Mucosa of stomach (tissue), 1 donor: Measurements from ENCODE around the gene LRMDA.

Experiments used
- H3K27me3 ChIP-seq: one replicate; pipeline ENCODE4 v1.7.0; 2013; ENCODE audit warnings: mild to moderate bottlenecking, low read length; ENCODE audit not compliant: control insufficient read depth, insufficient read depth
- H3K36me3 ChIP-seq: one replicate; pipeline ENCODE4 v1.7.0; 2013; ENCODE audit warnings: low read length; ENCODE audit not compliant: control insufficient read depth, insufficient read depth
- H3K4me1 ChIP-seq: one replicate; pipeline ENCODE4 v1.7.0; 2013; ENCODE audit warnings: mild to moderate bottlenecking, low read length; ENCODE audit not compliant: control insufficient read depth, insufficient read depth
- H3K4me3 ChIP-seq: one replicate; pipeline ENCODE4 v1.7.0; 2013; ENCODE audit warnings: low read length
- H3K9ac ChIP-seq: one replicate; pipeline ENCODE4 v1.7.0; 2013; ENCODE audit warnings: mild to moderate bottlenecking, low read length, moderate library complexity
- H3K9me3 ChIP-seq: one replicate; pipeline ENCODE4 v1.7.0; 2013; ENCODE audit warnings: mild to moderate bottlenecking, low read length, moderate library complexity; ENCODE audit not compliant: control insufficient read depth
- donor health status: Pancreatic carcinoma.

LRMDA gene

GRCh38 chr10:76479103-76479790, 1047.8 kb downstream of the LRMDA start:
- no peak overlapping the region for H3K9ac ChIP-seq
- no peaks in the 10 kb centered on the region for H3K9me3 ChIP-seq
- H3K4me3 ChIP-seq: no peak overlapping the region
- no peaks in the 10 kb centered on the region for H3K27me3 ChIP-seq
- no peaks in the 10 kb centered on the region for H3K4me1 ChIP-seq
- no peaks in the 10 kb centered on the region for H3K36me3 ChIP-seq

GRCh38 chr10:76481178-76481577, 1049.8 kb downstream of the LRMDA start:
- H3K27me3 ChIP-seq: no peaks in the 10 kb centered on the region
- H3K36me3 ChIP-seq: no peaks in the 10 kb centered on the region
- H3K4me3 ChIP-seq: no peak overlapping the region
- no peaks in the 10 kb centered on the region for H3K9me3 ChIP-seq
- no peak overlapping the region for H3K9ac ChIP-seq
- no peaks in the 10 kb centered on the region for H3K4me1 ChIP-seq

GRCh38 chr10:76487582-76487981, 1056.2 kb downstream of the LRMDA start:
- H3K9me3 ChIP-seq: no peaks in the 10 kb centered on the region
- no peak overlapping the region for H3K9ac ChIP-seq
- H3K4me3 ChIP-seq: no peak overlapping the region
- no peaks in the 10 kb centered on the region for H3K27me3 ChIP-seq
- no peaks in the 10 kb centered on the region for H3K4me1 ChIP-seq
- H3K36me3 ChIP-seq: no peaks in the 10 kb centered on the region

GRCh38 chr10:76488602-76489001, 1057.2 kb downstream of the LRMDA start:
- H3K4me1 ChIP-seq: no peaks in the 10 kb centered on the region
- no peaks in the 10 kb centered on the region for H3K9me3 ChIP-seq
- H3K36me3 ChIP-seq: no peaks in the 10 kb centered on the region
- H3K4me3 ChIP-seq: no peak overlapping the region
- no peaks in the 10 kb centered on the region for H3K27me3 ChIP-seq
- H3K9ac ChIP-seq: no peak overlapping the region

- no peak overlapping the region for H3K4me3 ChIP-seq
- H3K27me3 ChIP-seq: no peaks in the 10 kb centered on the region
- no peak overlapping the region for H3K9ac ChIP-seq
- no peaks in the 10 kb centered on the region for H3K9me3 ChIP-seq
- H3K36me3 ChIP-seq: no peaks in the 10 kb centered on the region
- H3K4me1 ChIP-seq: no peaks in the 10 kb centered on the region
Measured at GRCh38 chr10:76491216-76491615, 1059.8 kb downstream of the LRMDA start.

GRCh38 chr10:76492026-76492425, 1060.6 kb downstream of the LRMDA start:
- no peaks in the 10 kb centered on the region for H3K27me3 ChIP-seq
- no peak overlapping the region for H3K9ac ChIP-seq
- H3K4me1 ChIP-seq: no peaks in the 10 kb centered on the region
- H3K36me3 ChIP-seq: no peaks in the 10 kb centered on the region
- H3K9me3 ChIP-seq: no peaks in the 10 kb centered on the region
- no peak overlapping the region for H3K4me3 ChIP-seq

- H3K4me1 ChIP-seq: no peaks in the 10 kb centered on the region
- H3K9ac ChIP-seq: no peak overlapping the region
- no peaks in the 10 kb centered on the region for H3K27me3 ChIP-seq
- H3K4me3 ChIP-seq: no peak overlapping the region
- H3K36me3 ChIP-seq: no peaks in the 10 kb centered on the region
- H3K9me3 ChIP-seq: no peaks in the 10 kb centered on the region
Measured at GRCh38 chr10:76492678-76493472, 1061.5 kb downstream of the LRMDA start.

- Histone ChIP-seq H3K9me3 (no peaks in the 10 kb centered on the region), H3K4me3 (no peak overlapping the region), H3K36me3 (no peaks in the 10 kb centered on the region), H3K9ac (no peak overlapping the region), H3K4me1 (no peaks in the 10 kb centered on the region), H3K27me3 (no peaks in the 10 kb centered on the region)
Measured at GRCh38 chr10:76497666-76498065, 1066.2 kb downstream of the LRMDA start.

GRCh38 chr10:76504823-76505222, 1073.4 kb downstream of the LRMDA start:
- H3K4me3 ChIP-seq: no peak overlapping the region
- H3K27me3 ChIP-seq: no peaks in the 10 kb centered on the region
- H3K36me3 ChIP-seq: no peaks in the 10 kb centered on the region
- H3K9me3 ChIP-seq: no peaks in the 10 kb centered on the region
- H3K9ac ChIP-seq: no peak overlapping the region
- H3K4me1 ChIP-seq: no peaks in the 10 kb centered on the region

GRCh38 chr10:76509446-76509845, 1078.0 kb downstream of the LRMDA start:
- H3K36me3 ChIP-seq: no peaks in the 10 kb centered on the region
- H3K4me1 ChIP-seq: no peaks in the 10 kb centered on the region
- H3K4me3 ChIP-seq: no peak overlapping the region
- no peaks in the 10 kb centered on the region for H3K9me3 ChIP-seq
- no peaks in the 10 kb centered on the region for H3K27me3 ChIP-seq
- no peak overlapping the region for H3K9ac ChIP-seq

- Histone ChIP-seq H3K9ac (no peak overlapping the region), H3K27me3 (no peaks in the 10 kb centered on the region), H3K36me3 (no peaks in the 10 kb centered on the region), H3K4me3 (no peak overlapping the region), H3K4me1 (no peaks in the 10 kb centered on the region), H3K9me3 (no peaks in the 10 kb centered on the region)
Measured at GRCh38 chr10:76514321-76514720, 1082.9 kb downstream of the LRMDA start.

- H3K36me3 ChIP-seq: no peaks in the 10 kb centered on the region
Measured at GRCh38 chr10:76514869-76515268, 1083.4 kb downstream of the LRMDA start.

More at GRCh38 chr10:76514869-76515268, 1083.4 kb downstream of the LRMDA start:
- H3K9me3 ChIP-seq: no peaks in the 10 kb centered on the region
- H3K4me3 ChIP-seq: no peak overlapping the region
- no peak overlapping the region for H3K9ac ChIP-seq
- no peaks in the 10 kb centered on the region for H3K4me1 ChIP-seq
- H3K27me3 ChIP-seq: no peaks in the 10 kb centered on the region
